ENCODE data around the gene DENND5B. TPM values are rescaled to one million over a fixed set of nuclear protein-coding genes. Genes with fewer than 3 reads are reported as not detected.

The DENND5B gene
- total RNA-seq, 1 experiment from 2014 or later, result 9.2 TPM

DNA sequence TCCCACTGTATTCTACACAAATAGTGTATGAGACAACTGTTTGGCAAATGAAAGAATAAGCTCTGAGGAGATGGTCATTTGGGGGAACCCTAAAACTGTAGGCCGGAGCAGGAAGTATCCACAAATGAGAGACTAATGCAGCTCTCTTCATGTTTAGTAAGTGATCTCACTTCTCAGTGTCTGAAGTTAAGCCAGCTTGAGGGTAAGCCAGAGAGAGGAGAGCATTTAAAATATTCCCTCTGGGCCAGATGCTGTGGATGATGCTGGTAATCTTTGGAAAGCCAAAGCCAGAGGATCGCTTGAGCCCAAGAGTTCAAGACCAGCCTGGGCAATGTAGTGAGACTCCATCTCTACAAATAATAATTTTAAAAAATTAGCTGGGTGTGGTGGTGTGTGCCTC lies 134.4 kb downstream of the DENND5B start:
- TF ChIP-seq EZH2 (IDR thresholded peaks at IDR 0.05; ENCODE audit: low read depth), result no peak
- TF ChIP-seq, protein P1, sequence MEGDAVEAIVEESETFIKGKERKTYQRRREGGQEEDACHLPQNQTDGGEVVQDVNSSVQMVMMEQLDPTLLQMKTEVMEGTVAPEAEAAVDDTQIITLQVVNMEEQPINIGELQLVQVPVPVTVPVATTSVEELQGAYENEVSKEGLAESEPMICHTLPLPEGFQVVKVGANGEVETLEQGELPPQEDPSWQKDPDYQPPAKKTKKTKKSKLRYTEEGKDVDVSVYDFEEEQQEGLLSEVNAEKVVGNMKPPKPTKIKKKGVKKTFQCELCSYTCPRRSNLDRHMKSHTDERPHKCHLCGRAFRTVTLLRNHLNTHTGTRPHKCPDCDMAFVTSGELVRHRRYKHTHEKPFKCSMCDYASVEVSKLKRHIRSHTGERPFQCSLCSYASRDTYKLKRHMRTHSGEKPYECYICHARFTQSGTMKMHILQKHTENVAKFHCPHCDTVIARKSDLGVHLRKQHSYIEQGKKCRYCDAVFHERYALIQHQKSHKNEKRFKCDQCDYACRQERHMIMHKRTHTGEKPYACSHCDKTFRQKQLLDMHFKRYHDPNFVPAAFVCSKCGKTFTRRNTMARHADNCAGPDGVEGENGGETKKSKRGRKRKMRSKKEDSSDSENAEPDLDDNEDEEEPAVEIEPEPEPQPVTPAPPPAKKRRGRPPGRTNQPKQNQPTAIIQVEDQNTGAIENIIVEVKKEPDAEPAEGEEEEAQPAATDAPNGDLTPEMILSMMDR (conservative IDR thresholded peaks at IDR 0.05), result no peak
- no TSS peak for BruUV-seq (replicated peaks)
- H2AFZ ChIP-seq, result no peak overlapping the region
- no peaks in the 10 kb centered on the region for H4K20me1 ChIP-seq (ENCODE audit: insufficient read depth)
- H3K36me3 ChIP-seq (ENCODE audit: low read depth), result no peaks in the 10 kb centered on the region
- no peak overlapping the region for H3K4me3 ChIP-seq
- POLR2A ChIA-PET (ENCODE audit: unreplicated experiment), result no interaction called here
- H3K27me3 ChIP-seq (ENCODE audit: insufficient read depth, low read depth), result no peaks in the 10 kb centered on the region
- H3K9me3 ChIP-seq (ENCODE audit: insufficient read depth, low read depth), result no peaks in the 10 kb centered on the region
- H3F3A ChIP-seq (ENCODE audit: insufficient read depth, low read depth), result no peaks in the 10 kb centered on the region
- no peaks in the 10 kb centered on the region for H3K9me2 ChIP-seq (ENCODE audit: insufficient read depth)
- CTCF ChIA-PET, result no interaction called here
- no peaks in the 10 kb centered on the region for H3K4me1 ChIP-seq (replicated peaks; ENCODE audit: insufficient read depth)
- no peaks in the 10 kb centered on the region for H3K79me2 ChIP-seq (ENCODE audit: low read depth)
- H3K4me2 ChIP-seq, result no peak overlapping the region
- intact Hi-C loops (cut with micrococcal nuclease; ENCODE audit: unreplicated experiment), result no loop called here
- no peak overlapping the region for H3K27ac ChIP-seq
- no peak for DNase-seq

DNA sequence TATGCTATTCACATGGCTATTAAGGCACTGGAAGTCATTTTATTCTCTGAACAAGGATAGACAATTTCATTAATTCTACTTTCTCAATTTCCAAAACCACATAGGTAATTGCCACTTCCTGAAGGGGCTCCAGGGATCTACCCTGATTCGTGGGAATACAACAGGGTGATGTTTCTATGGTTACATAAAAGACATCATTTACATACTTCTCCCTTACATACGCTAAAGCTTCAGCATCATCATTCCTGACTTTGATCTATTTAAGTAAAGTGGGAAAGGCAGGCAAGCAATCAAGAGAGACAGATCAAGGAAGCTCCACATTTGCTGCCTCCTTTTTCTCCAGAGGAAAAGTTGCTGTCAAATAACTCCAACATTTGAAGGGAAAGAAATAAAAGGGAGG lies 146.2 kb downstream of the DENND5B start:
- intact Hi-C loops (cut with micrococcal nuclease; ENCODE audit: unreplicated experiment), result no loop called here
- no peaks in the 10 kb centered on the region for H3K36me3 ChIP-seq (ENCODE audit: low read depth)
- H3K9me2 ChIP-seq (ENCODE audit: insufficient read depth), result no peaks in the 10 kb centered on the region
- BruUV-seq (replicated peaks), result no TSS peak
- H3K27ac ChIP-seq, result no peak overlapping the region
- TF ChIP-seq EZH2 (IDR thresholded peaks at IDR 0.05; ENCODE audit: low read depth), result no peak
- TF ChIP-seq, protein P1 (conservative IDR thresholded peaks at IDR 0.05), result no peak
- H3K9me3 ChIP-seq (ENCODE audit: insufficient read depth, low read depth), result no peaks in the 10 kb centered on the region
- no peak overlapping the region for H3K4me2 ChIP-seq
- ChIA-PET CTCF (interaction anchor here (0.6 to 0.7 kb wide), 2 partner anchors 174 to 920 kb away, joined by 4 to 10 read pairs; no protein-coding TSS in a partner anchor), POLR2A (ENCODE audit: unreplicated experiment) (no interaction called here)
- no peaks in the 10 kb centered on the region for H4K20me1 ChIP-seq (ENCODE audit: insufficient read depth)
- no peak overlapping the region for H3K4me3 ChIP-seq
- H3F3A ChIP-seq (ENCODE audit: insufficient read depth, low read depth), result no peaks in the 10 kb centered on the region
- H3K27me3 ChIP-seq (ENCODE audit: insufficient read depth, low read depth), result no peaks in the 10 kb centered on the region
- DNase-seq, result no peak
- no peaks in the 10 kb centered on the region for H3K79me2 ChIP-seq (ENCODE audit: low read depth)
- H2AFZ ChIP-seq, result no peak overlapping the region
- H3K4me1 ChIP-seq (replicated peaks; ENCODE audit: insufficient read depth), result no peaks in the 10 kb centered on the region

DNA sequence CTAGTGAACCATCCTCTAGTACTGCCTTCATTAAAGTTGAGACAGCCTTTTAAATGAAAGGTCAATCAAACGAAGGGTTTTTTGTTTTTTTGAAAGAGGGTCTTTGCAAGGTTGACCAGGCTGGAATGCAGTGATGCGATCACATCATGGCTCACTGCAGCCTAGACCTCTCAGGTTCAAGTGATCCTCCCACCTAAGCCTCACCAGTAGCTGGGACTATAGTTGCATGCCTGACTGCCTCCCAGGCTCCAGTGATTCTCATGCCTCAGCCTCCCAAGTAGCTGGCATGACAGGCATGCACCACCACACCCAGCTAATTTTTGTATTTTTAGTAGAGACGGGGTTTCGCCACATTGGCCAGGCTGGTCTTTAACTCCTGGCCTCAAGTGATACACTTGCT lies 150.3 kb downstream of the DENND5B start:
- CTCF ChIA-PET, result no interaction called here
- H3K36me3 ChIP-seq (ENCODE audit: low read depth), result no peaks in the 10 kb centered on the region
- no TSS peak for BruUV-seq (replicated peaks)

More for the DNA sequence above, 150.3 kb downstream of the DENND5B start:
- Histone ChIP-seq H3K9me3 (ENCODE audit: insufficient read depth, low read depth) (no peaks in the 10 kb centered on the region), H3K4me1 (replicated peaks; ENCODE audit: insufficient read depth) (no peaks in the 10 kb centered on the region), H3K4me3 (no peak overlapping the region), H3K79me2 (ENCODE audit: low read depth) (no peaks in the 10 kb centered on the region), H4K20me1 (ENCODE audit: insufficient read depth) (no peaks in the 10 kb centered on the region), H2AFZ (no peak overlapping the region), H3K27ac (no peak overlapping the region), H3F3A (ENCODE audit: insufficient read depth, low read depth) (no peaks in the 10 kb centered on the region), H3K4me2 (no peak overlapping the region), H3K9me2 (ENCODE audit: insufficient read depth) (no peaks in the 10 kb centered on the region), H3K27me3 (ENCODE audit: insufficient read depth, low read depth) (no peaks in the 10 kb centered on the region)
- POLR2A ChIA-PET (ENCODE audit: unreplicated experiment), result no interaction called here
- DNase-seq, result no peak
- TF ChIP-seq, protein P1 (conservative IDR thresholded peaks at IDR 0.05), result no peak
- TF ChIP-seq EZH2 (IDR thresholded peaks at IDR 0.05; ENCODE audit: low read depth), result no peak
- intact Hi-C loops (cut with micrococcal nuclease; ENCODE audit: unreplicated experiment), result no loop called here
